K562 (cell line): Measurements from ENCODE around the gene PSMB11. TPM values are rescaled to one million over a fixed set of nuclear protein-coding genes. Genes with fewer than 3 reads are reported as not detected.
A peak's percentile ranks its signal among the peaks of the same experiment; 100 is the strongest.

Experiments used
- ATF4 ChIP-seq: fragments of 450-650 bp; formaldehyde crosslinking; IDR thresholded peaks from 2 replicates; pipeline ENCODE4 v1.4.0; 2022; ENCODE audit warnings: mild to moderate bottlenecking, moderate library complexity
- CTCF ChIP-seq, 3 experiments: IDR thresholded peaks in 2 of 3; conservative IDR thresholded peaks in 1 of 3; 2 replicates each; pipeline ENCODE4 v1.5.1; 2011 to 2012; ENCODE audit warnings: low read length in 3 of 3, mild to moderate bottlenecking in 3 of 3, control low read depth in 2 of 3, improper control_type of control experiment in 1 of 3, inconsistent platforms in 1 of 3, low read depth in 1 of 3, mixed read lengths in 1 of 3, moderate library complexity in 1 of 3; ENCODE audit not compliant: insufficient read depth in 2 of 3
- FOXA1 ChIP-seq: fragments of 450-650 bp; IDR thresholded peaks from 2 replicates; pipeline ENCODE4 v1.6.1; 2016; ENCODE audit warnings: mild to moderate bottlenecking, borderline replicate concordance
- HNRNPLL ChIP-seq: fragments of 200-400 bp; formaldehyde crosslinking; IDR thresholded peaks from 2 replicates; pipeline ENCODE4 v1.6.1; 2017; ENCODE audit warnings: low read length, low read depth, mild to moderate bottlenecking; ENCODE audit not compliant: poor library complexity, severe bottlenecking
- IRF2 ChIP-seq: sonication (generic); formaldehyde crosslinking; IDR thresholded peaks from 2 replicates; pipeline ENCODE4 v1.8.1; 2022; ENCODE audit warnings: mild to moderate bottlenecking, missing genetic modification reagents
- MCM5 ChIP-seq: fragments of 450-650 bp; IDR thresholded peaks from 2 replicates; pipeline ENCODE4 v1.6.1; 2016; ENCODE audit warnings: low read depth
- SIN3A ChIP-seq, 2 experiments: fragments of 150-350 bp in 1 of 2; IDR thresholded peaks; 2 replicates each; pipeline ENCODE4 v1.6.1; 2011 to 2016; ENCODE audit warnings: borderline replicate concordance in 2 of 2, low read depth in 2 of 2, low read length in 2 of 2, mild to moderate bottlenecking in 2 of 2, moderate library complexity in 2 of 2; ENCODE audit not compliant: control insufficient read depth in 1 of 2
- SMAD2 ChIP-seq: fragments of 150-350 bp; IDR thresholded peaks from 2 replicates; pipeline ENCODE4 v1.6.1; 2014; ENCODE audit warnings: low read depth, mild to moderate bottlenecking, low read length
- SMARCB1 ChIP-seq: IDR thresholded peaks from 2 replicates; pipeline ENCODE4 v1.6.1; 2011; ENCODE audit warnings: improper control_type of control experiment, low read depth; ENCODE audit not compliant: insufficient read length
- TRIM25 ChIP-seq: fragments of 450-650 bp; IDR thresholded peaks from 2 replicates; pipeline ENCODE4 v1.7.0; 2016; ENCODE audit warnings: borderline replicate concordance
- ZNF253 ChIP-seq: fragments of 250-450 bp; sonication (Bioruptor Pico); conservative IDR thresholded peaks from 2 replicates; pipeline ENCODE4 v1.6.1; 2021; ENCODE audit warnings: mild to moderate bottlenecking
- ZNF311 ChIP-seq: fragments of 250-450 bp; sonication (Bioruptor Pico); IDR thresholded peaks from 2 replicates; pipeline ENCODE4 v1.4.0; 2020; ENCODE audit warnings: mild to moderate bottlenecking, moderate library complexity
- ZNF318 ChIP-seq, 2 experiments: fragments of 450-650 bp; IDR thresholded peaks; 2 replicates each; pipeline ENCODE4 v1.6.1; 2016; ENCODE audit warnings: mild to moderate bottlenecking in 2 of 2, borderline replicate concordance in 1 of 2, low read depth in 1 of 2, moderate library complexity in 1 of 2
- ZNF830 ChIP-seq: fragments of 250-450 bp; sonication (Bioruptor Pico); IDR thresholded peaks from 2 replicates; pipeline ENCODE4 v1.5.0; 2021; ENCODE audit warnings: mild to moderate bottlenecking
- polyA plus RNA-seq, 8 experiments: library from polyadenylated mRNA; depleted of rRNA in 4 of 8; stranded (reverse) in 5 of 8; unstranded in 3 of 8; fragments of >200 nt; fragmentation: Nextera tagmentation in 2 of 8; fragmentation: Illumina TruSeq in 1 of 8; extraction: Ambion mirVana in 2 of 8; extraction: Trizol in 1 of 8; gene quantifications; 2 replicates each; pipeline versions ENCODE4 v1.2.1 to v1.2.3, GENCODE V29; 2011 to 2014; ENCODE audit warnings: inconsistent platforms in 1 of 8, missing spikeins in 1 of 8
- total RNA-seq, 7 experiments: library from RNA; depleted of rRNA in 6 of 7; stranded (reverse); fragments of >200 nt in 6 of 7; fragmentation: Illumina TruSeq in 2 of 7; extraction: Trizol in 2 of 7; gene quantifications; 2 replicates each; pipeline versions ENCODE4 v1.2.1 to v1.2.3, GENCODE V29; 2011 to 2021; ENCODE audit warnings: low replicate concordance in 1 of 7

Gene PSMB11
- total and polyA plus RNA-seq, 9 of the 15 experiments (the other 6 are each of a cell fraction or from before 2014, with no cell fraction given) = not detected

- TF ChIP-seq ZNF318 (IDR thresholded peaks at IDR 0.05; ENCODE audit: borderline replicate concordance in 1 of 2, low read depth in 1 of 2) (no peak), ZNF311 (CRISPR knock-in tag) (no peak), MCM5 (no peak), ZNF253 (CRISPR knock-in tag) (no peak), ZNF830 (CRISPR knock-in tag) (no peak), TRIM25 (no peak), FOXA1 (no peak), SMAD2 (no peak), CTCF (IDR thresholded peaks at IDR 0.05 in 2 of 3, conservative IDR thresholded peaks at IDR 0.05 in 1 of 3; ENCODE audit: insufficient read depth in 2 of 3, low read depth in 1 of 3, low read length in 3 of 3) (no peak), SMARCB1 (no peak), ATF4 (CRISPR knock-in tag) (no peak), IRF2 (CRISPR knock-in tag) (no peak), HNRNPLL (peak; percentile 32), SIN3A (IDR thresholded peaks at IDR 0.05; ENCODE audit: borderline replicate concordance in 2 of 2, control insufficient read depth in 1 of 2, low read depth in 2 of 2, low read length in 2 of 2) (0 out of 4 replicates have a peak, but pooled peaks of 1 of the 2 experiments have one; percentile 62)
Observed at GRCh38 chr14:23071244-23071920, 29.4 kb downstream of the PSMB11 start (continued).
